ENCODE results near the gene AP3D1.
"Not testable (repeated sequence)": the region's sequence is repeated elsewhere in the genome, so short reads cannot be mapped to it uniquely, and the experiment has no call there.

Gene AP3D1

GRCh38 chr19:2129486-2129885, 21.9 kb downstream of the AP3D1 start:
- no peaks in the 10 kb centered on the region for H3K9me3 ChIP-seq (ENCODE audit: control insufficient read depth in 1 of 2, low read length in 2 of 2)
- peaks cover 24 to 66% of the 10 kb centered on the region in 2 donors for H3K36me3 ChIP-seq (ENCODE audit: control insufficient read depth in 1 of 2, insufficient read depth in 2 of 2, low read length in 2 of 2)
- H3K27ac ChIP-seq (ENCODE audit: low read depth, low read length) = no peak overlapping the region

GRCh38 chr19:2129022-2129421, 22.3 kb downstream of the AP3D1 start:
- Histone ChIP-seq H3K27ac (ENCODE audit: low read depth, low read length) (no peak overlapping the region), H3K4me1 (ENCODE audit: control insufficient read depth in 1 of 2, insufficient read depth in 2 of 2, low read length in 2 of 2) (no peaks in the 10 kb centered on the region), H3K9ac (ENCODE audit: low read depth in 1 of 2, low read length in 2 of 2) (no peak overlapping the region), H3K9me3 (ENCODE audit: control insufficient read depth in 1 of 2, low read length in 2 of 2) (no peaks in the 10 kb centered on the region), H3K27me3 (ENCODE audit: control insufficient read depth in 1 of 2, insufficient read depth in 2 of 2, low read length in 2 of 2) (no peaks in the 10 kb centered on the region), H3K36me3 (ENCODE audit: control insufficient read depth in 1 of 2, insufficient read depth in 2 of 2, low read length in 2 of 2) (peaks cover 24 to 71% of the 10 kb centered on the region in 2 donors), H3K4me3 (ENCODE audit: low read depth in 1 of 2, low read length in 2 of 2) (no peak overlapping the region)

More at GRCh38 chr19:2129486-2129885, 21.9 kb downstream of the AP3D1 start:
- H3K9ac ChIP-seq (ENCODE audit: low read depth in 1 of 2, low read length in 2 of 2) = no peak overlapping the region
- H3K27me3 ChIP-seq (ENCODE audit: control insufficient read depth in 1 of 2, insufficient read depth in 2 of 2, low read length in 2 of 2) = no peaks in the 10 kb centered on the region
- no peaks in the 10 kb centered on the region for H3K4me1 ChIP-seq (ENCODE audit: control insufficient read depth in 1 of 2, insufficient read depth in 2 of 2, low read length in 2 of 2)
- H3K4me3 ChIP-seq (ENCODE audit: low read depth in 1 of 2, low read length in 2 of 2) = no peak overlapping the region

- not testable (repeated sequence) for H3K9ac ChIP-seq (ENCODE audit: low read depth in 1 of 2, low read length in 2 of 2); H3K27me3 ChIP-seq (ENCODE audit: control insufficient read depth in 1 of 2, insufficient read depth in 2 of 2, low read length in 2 of 2); H3K4me1 ChIP-seq (ENCODE audit: control insufficient read depth in 1 of 2, insufficient read depth in 2 of 2, low read length in 2 of 2); H3K9me3 ChIP-seq (ENCODE audit: control insufficient read depth in 1 of 2, low read length in 2 of 2); H3K4me3 ChIP-seq (ENCODE audit: low read depth in 1 of 2, low read length in 2 of 2); H3K27ac ChIP-seq (ENCODE audit: low read depth, low read length)
- peaks cover 28 to 79% of the 10 kb centered on the region in 2 donors for H3K36me3 ChIP-seq (ENCODE audit: control insufficient read depth in 1 of 2, insufficient read depth in 2 of 2, low read length in 2 of 2)
These were observed 23.1 kb downstream of the AP3D1 start for GRCh38 chr19:2128252-2128651.

- Histone ChIP-seq H3K9me3 (ENCODE audit: control insufficient read depth in 1 of 2, low read length in 2 of 2) (no peaks in the 10 kb centered on the region), H3K9ac (ENCODE audit: low read depth in 1 of 2, low read length in 2 of 2) (no peak overlapping the region), H3K4me1 (ENCODE audit: control insufficient read depth in 1 of 2, insufficient read depth in 2 of 2, low read length in 2 of 2) (no peaks in the 10 kb centered on the region), H3K27ac (ENCODE audit: low read depth, low read length) (no peak overlapping the region), H3K27me3 (ENCODE audit: control insufficient read depth in 1 of 2, insufficient read depth in 2 of 2, low read length in 2 of 2) (no peaks in the 10 kb centered on the region), H3K36me3 (ENCODE audit: control insufficient read depth in 1 of 2, insufficient read depth in 2 of 2, low read length in 2 of 2) (peaks cover 30 to 79% of the 10 kb centered on the region in 2 donors), H3K4me3 (ENCODE audit: low read depth in 1 of 2, low read length in 2 of 2) (no peak overlapping the region)
These were observed 23.6 kb downstream of the AP3D1 start for GRCh38 chr19:2127758-2128157.

GRCh38 chr19:2126879-2127518, 24.4 kb downstream of the AP3D1 start:
- Histone ChIP-seq H3K9ac (ENCODE audit: low read depth in 1 of 2, low read length in 2 of 2) (no peak overlapping the region), H3K4me3 (ENCODE audit: low read depth in 1 of 2, low read length in 2 of 2) (no peak overlapping the region), H3K4me1 (ENCODE audit: control insufficient read depth in 1 of 2, insufficient read depth in 2 of 2, low read length in 2 of 2) (no peaks in the 10 kb centered on the region), H3K9me3 (ENCODE audit: control insufficient read depth in 1 of 2, low read length in 2 of 2) (no peaks in the 10 kb centered on the region), H3K36me3 (ENCODE audit: control insufficient read depth in 1 of 2, insufficient read depth in 2 of 2, low read length in 2 of 2) (peaks cover 26 to 79% of the 10 kb centered on the region in 2 donors), H3K27ac (ENCODE audit: low read depth, low read length) (no peak overlapping the region), H3K27me3 (ENCODE audit: control insufficient read depth in 1 of 2, insufficient read depth in 2 of 2, low read length in 2 of 2) (no peaks in the 10 kb centered on the region)

- H3K4me3 ChIP-seq (ENCODE audit: low read depth in 1 of 2, low read length in 2 of 2) = no peak overlapping the region
- no peaks in the 10 kb centered on the region for H3K27me3 ChIP-seq (ENCODE audit: control insufficient read depth in 1 of 2, insufficient read depth in 2 of 2, low read length in 2 of 2)
- H3K9me3 ChIP-seq (ENCODE audit: control insufficient read depth in 1 of 2, low read length in 2 of 2) = no peaks in the 10 kb centered on the region
- peaks cover 30 to 75% of the 10 kb centered on the region in 2 donors for H3K36me3 ChIP-seq (ENCODE audit: control insufficient read depth in 1 of 2, insufficient read depth in 2 of 2, low read length in 2 of 2)
- H3K4me1 ChIP-seq (ENCODE audit: control insufficient read depth in 1 of 2, insufficient read depth in 2 of 2, low read length in 2 of 2) = no peaks in the 10 kb centered on the region
- H3K27ac ChIP-seq (ENCODE audit: low read depth, low read length) = no peak overlapping the region
- no peak overlapping the region for H3K9ac ChIP-seq (ENCODE audit: low read depth in 1 of 2, low read length in 2 of 2)
These were observed 27.5 kb downstream of the AP3D1 start for GRCh38 chr19:2123682-2124387.

- no peak overlapping the region for H3K27ac ChIP-seq (ENCODE audit: low read depth, low read length)
- H3K4me3 ChIP-seq (ENCODE audit: low read depth in 1 of 2, low read length in 2 of 2) = no peak overlapping the region
- no peak overlapping the region for H3K9ac ChIP-seq (ENCODE audit: low read depth in 1 of 2, low read length in 2 of 2)
- H3K4me1 ChIP-seq (ENCODE audit: control insufficient read depth in 1 of 2, insufficient read depth in 2 of 2, low read length in 2 of 2) = no peaks in the 10 kb centered on the region
- H3K36me3 ChIP-seq (ENCODE audit: control insufficient read depth in 1 of 2, insufficient read depth in 2 of 2, low read length in 2 of 2) = peaks cover 38 to 82% of the 10 kb centered on the region in 2 donors
- no peaks in the 10 kb centered on the region for H3K27me3 ChIP-seq (ENCODE audit: control insufficient read depth in 1 of 2, insufficient read depth in 2 of 2, low read length in 2 of 2)
- H3K9me3 ChIP-seq (ENCODE audit: control insufficient read depth in 1 of 2, low read length in 2 of 2) = no peaks in the 10 kb centered on the region
These were observed 28.4 kb downstream of the AP3D1 start for GRCh38 chr19:2122982-2123381.

GRCh38 chr19:2122251-2122650, 29.1 kb downstream of the AP3D1 start:
- Histone ChIP-seq H3K4me1 (ENCODE audit: control insufficient read depth in 1 of 2, insufficient read depth in 2 of 2, low read length in 2 of 2) (no peaks in the 10 kb centered on the region), H3K9ac (ENCODE audit: low read depth in 1 of 2, low read length in 2 of 2) (no peak overlapping the region), H3K9me3 (ENCODE audit: control insufficient read depth in 1 of 2, low read length in 2 of 2) (no peaks in the 10 kb centered on the region), H3K27ac (ENCODE audit: low read depth, low read length) (no peak overlapping the region), H3K27me3 (ENCODE audit: control insufficient read depth in 1 of 2, insufficient read depth in 2 of 2, low read length in 2 of 2) (no peaks in the 10 kb centered on the region), H3K4me3 (ENCODE audit: low read depth in 1 of 2, low read length in 2 of 2) (no peak overlapping the region), H3K36me3 (ENCODE audit: control insufficient read depth in 1 of 2, insufficient read depth in 2 of 2, low read length in 2 of 2) (peaks cover 39 to 82% of the 10 kb centered on the region in 2 donors)

- Histone ChIP-seq H3K27me3 (ENCODE audit: control insufficient read depth in 1 of 2, insufficient read depth in 2 of 2, low read length in 2 of 2) (no peaks in the 10 kb centered on the region), H3K27ac (ENCODE audit: low read depth, low read length) (no peak overlapping the region), H3K9ac (ENCODE audit: low read depth in 1 of 2, low read length in 2 of 2) (no peak overlapping the region), H3K4me3 (ENCODE audit: low read depth in 1 of 2, low read length in 2 of 2) (no peak overlapping the region), H3K36me3 (ENCODE audit: control insufficient read depth in 1 of 2, insufficient read depth in 2 of 2, low read length in 2 of 2) (peaks cover 42 to 82% of the 10 kb centered on the region in 2 donors), H3K9me3 (ENCODE audit: control insufficient read depth in 1 of 2, low read length in 2 of 2) (no peaks in the 10 kb centered on the region), H3K4me1 (ENCODE audit: control insufficient read depth in 1 of 2, insufficient read depth in 2 of 2, low read length in 2 of 2) (no peaks in the 10 kb centered on the region)
These were observed 29.8 kb downstream of the AP3D1 start for GRCh38 chr19:2121416-2122051.

GRCh38 chr19:2120821-2121220, 30.5 kb downstream of the AP3D1 start:
- Histone ChIP-seq H3K9me3 (ENCODE audit: control insufficient read depth in 1 of 2, low read length in 2 of 2) (no peaks in the 10 kb centered on the region), H3K27me3 (ENCODE audit: control insufficient read depth in 1 of 2, insufficient read depth in 2 of 2, low read length in 2 of 2) (no peaks in the 10 kb centered on the region), H3K4me3 (ENCODE audit: low read depth in 1 of 2, low read length in 2 of 2) (no peak overlapping the region), H3K36me3 (ENCODE audit: control insufficient read depth in 1 of 2, insufficient read depth in 2 of 2, low read length in 2 of 2) (peaks cover 48 to 85% of the 10 kb centered on the region in 2 donors), H3K27ac (ENCODE audit: low read depth, low read length) (no peak overlapping the region), H3K9ac (ENCODE audit: low read depth in 1 of 2, low read length in 2 of 2) (no peak overlapping the region), H3K4me1 (ENCODE audit: control insufficient read depth in 1 of 2, insufficient read depth in 2 of 2, low read length in 2 of 2) (no peaks in the 10 kb centered on the region)

Data from duodenal mucosa (tissue), 2 donors.